K562 (cell line): ENCODE results near the gene TMEM63A. TPM values are rescaled to one million over a fixed set of nuclear protein-coding genes. Genes with fewer than 3 reads are reported as not detected.

Experiments
- ATAC-seq: fragments of 200-7000 bp; cut with Tn5 transposase; 3 replicates; pipeline ENCODE4 v1.9.1; 2020; ENCODE audit warnings: moderate library complexity
- BruUV-seq: library from RNA; stranded (reverse); fragments of 400-500 nt; replicated peaks from 2 replicates; lab custom pipeline; 2021; lab: Mats Ljungman, UMichigan
- CTCF ChIA-PET: fragments of 300-600 bp; formaldehyde crosslinking; extraction: SDS; loops from one replicate; lab custom pipeline; 2021; ENCODE audit warnings: low intra/inter-chr PET ratio; lab: Yijun Ruan, JAX
- POLR2A ChIA-PET: fragments of 300-600, 350-650 bp; sonication (Branson Sonifier 250); formaldehyde crosslinking; extraction: SDS; loops from one replicate; lab custom pipeline; 2021; ENCODE audit warnings: antibody characterized with exemption, inconsistent platforms; lab: Yijun Ruan, JAX
- DNase-seq, 4 experiments: peaks; one replicate each; pipeline versions ENCODE4 v3.0.0 to v3.0.0-alpha.2; 2011 to 2018; ENCODE audit warnings: low spot score in 3 of 4, mixed read lengths in 3 of 4; ENCODE audit errors: extremely low read depth in 1 of 4
- FAIRE-seq: peaks from 2 replicates; lab custom pipeline; 2011; peaks lifted over from hg19 to GRCh38; lab: Jason Lieb, UNC
- H2AFZ ChIP-seq: 2 replicates; pipeline ENCODE4 v1.6.0; 2011; ENCODE audit warnings: low read depth, low read length, control low read depth, inconsistent platforms
- H3K27ac ChIP-seq: fragments of 200-600 bp; 3 replicates; pipeline ENCODE4 v1.8.0; 2011; ENCODE audit warnings: low read depth, mild to moderate bottlenecking, control low read depth, inconsistent platforms, low read length, moderate library complexity, mixed read lengths; ENCODE audit errors: extremely low read depth
- H3K27me3 ChIP-seq, 2 experiments: fragments of 300-600 bp in 1 of 2; 2 replicates in 1 of 2; 3 replicates in 1 of 2; pipeline versions ENCODE4 v1.6.0 to v1.8.0; 2011; ENCODE audit warnings: inconsistent platforms in 2 of 2, low read length in 2 of 2, mild to moderate bottlenecking in 1 of 2, mixed read lengths in 1 of 2, moderate library complexity in 1 of 2; ENCODE audit not compliant: control insufficient read depth in 2 of 2, insufficient read depth in 2 of 2
- H3K36me3 ChIP-seq: fragments of 300-600 bp; 3 replicates; pipeline ENCODE4 v1.8.0; 2011; ENCODE audit warnings: mild to moderate bottlenecking, low read length, inconsistent platforms; ENCODE audit not compliant: control insufficient read depth, insufficient read depth
- H3K4me1 ChIP-seq, 2 experiments: fragments of 200-600 bp in 1 of 2; replicated peaks in 1 of 2; 2 replicates in 1 of 2; 3 replicates in 1 of 2; pipeline versions ENCODE4 v1.5.1 to v1.8.0; 2011; ENCODE audit warnings: inconsistent platforms in 2 of 2, low read length in 2 of 2, mild to moderate bottlenecking in 1 of 2, mixed read lengths in 1 of 2, moderate library complexity in 1 of 2; ENCODE audit not compliant: control insufficient read depth in 2 of 2, insufficient read depth in 2 of 2
- H3K4me2 ChIP-seq: 2 replicates; pipeline ENCODE4 v1.6.1; 2011; ENCODE audit warnings: low read length, control low read depth, inconsistent platforms, mixed read lengths; ENCODE audit not compliant: insufficient read depth
- H3K4me3 ChIP-seq: fragments of 200-600 bp; sonication (generic), shearing (Covaris generic); 2 replicates; pipeline ENCODE4 v1.5.1; 2016; ENCODE audit warnings: control low read depth, inconsistent platforms
- H3K79me2 ChIP-seq: fragments of 200-600 bp; 3 replicates; pipeline ENCODE4 v1.8.0; 2011; ENCODE audit warnings: low read length, inconsistent platforms; ENCODE audit not compliant: control insufficient read depth, insufficient read depth
- H3K9ac ChIP-seq, 2 experiments: 2 replicates each; pipeline versions ENCODE4 v1.6.0 to v1.6.1; 2011; ENCODE audit warnings: low read depth in 2 of 2, low read length in 2 of 2, control low read depth in 1 of 2, inconsistent platforms in 1 of 2, mild to moderate bottlenecking in 1 of 2, mixed read lengths in 1 of 2; ENCODE audit not compliant: insufficient read depth in 1 of 2
- H3K9me1 ChIP-seq: one replicate; pipeline ENCODE4 v1.6.0; 2011; ENCODE audit warnings: inconsistent platforms, mild to moderate bottlenecking, low read length, moderate library complexity; ENCODE audit not compliant: control insufficient read depth, insufficient read depth
- H3K9me3 ChIP-seq: replicated peaks from 2 replicates; pipeline ENCODE4 v1.5.1; 2011; ENCODE audit warnings: low read depth, low read length, inconsistent platforms; ENCODE audit not compliant: control insufficient read depth, insufficient read depth
- H4K20me1 ChIP-seq: replicated peaks from 2 replicates; pipeline ENCODE4 v1.6.1; 2011; ENCODE audit warnings: low read length, inconsistent platforms, mixed read lengths; ENCODE audit not compliant: control insufficient read depth, insufficient read depth
- CHCHD3 ChIP-seq: fragments of 250-450 bp; sonication (Bioruptor Pico); IDR thresholded peaks from 2 replicates; pipeline ENCODE4 v2.1.2; 2022; ENCODE audit warnings: mild to moderate bottlenecking
- E2F3 ChIP-seq: fragments of 250-450 bp; sonication (Bioruptor Pico); IDR thresholded peaks from 2 replicates; pipeline ENCODE4 v1.4.0; 2020; ENCODE audit warnings: mild to moderate bottlenecking
- FOXP4 ChIP-seq: sonication (generic); formaldehyde crosslinking; IDR thresholded peaks from 2 replicates; pipeline ENCODE4 v1.8.0; 2022; ENCODE audit warnings: mild to moderate bottlenecking, missing genetic modification reagents, borderline replicate concordance
- GATAD2B ChIP-seq: fragments of 450-650 bp; IDR thresholded peaks from 2 replicates; pipeline ENCODE4 v1.6.1; 2017; ENCODE audit warnings: mild to moderate bottlenecking, borderline replicate concordance
- NCOA6 ChIP-seq: fragments of 450-650 bp; IDR thresholded peaks from 2 replicates; pipeline ENCODE4 v1.6.1; 2017; ENCODE audit warnings: mild to moderate bottlenecking
- PHF21A ChIP-seq: fragments of 450-650 bp; IDR thresholded peaks from 2 replicates; pipeline ENCODE4 v1.6.1; 2017; ENCODE audit warnings: low read depth, borderline replicate concordance
- POLR2A ChIP-seq: fragments of 450-650 bp; conservative IDR thresholded peaks from 2 replicates; pipeline ENCODE4 v1.6.1; 2016
- RBM39 ChIP-seq: fragments of 200-400 bp; formaldehyde crosslinking; optimal IDR thresholded peaks from 2 replicates; pipeline ENCODE3; 2018; ENCODE audit warnings: low read depth, low read length
- SAFB2 ChIP-seq: fragments of 200-400 bp; formaldehyde crosslinking; IDR thresholded peaks from 2 replicates; pipeline ENCODE4 v1.6.1; 2018; ENCODE audit warnings: borderline replicate concordance, low read length, low read depth, moderate library complexity; ENCODE audit not compliant: severe bottlenecking
- ZNF57 ChIP-seq: fragments of 450-650 bp; formaldehyde crosslinking; IDR thresholded peaks from 2 replicates; pipeline ENCODE4 v1.4.0; 2020; ENCODE audit warnings: mild to moderate bottlenecking, moderate library complexity
- WGBS: fragments of 100-300 bp; shearing (Covaris generic); methylation state at CpG from one replicate; pipeline ENCODE4 v1.1.6; 2016; ENCODE audit warnings: low coverage, mixed read lengths; ENCODE audit not compliant: insufficient coverage; ENCODE audit errors: missing lambda C conversion rate; 5-methylcytosine and 5-hydroxymethylcytosine counted together
- in situ Hi-C: fragments of 300-500 bp; cut with MboI; formaldehyde crosslinking; loops from 4 replicates; pipeline ENCODE4 v1.15.0; 2018; ENCODE audit warnings: inconsistent platforms, mixed read lengths
- intact Hi-C: fragments of 100-400 bp; cut with micrococcal nuclease; formaldehyde crosslinking; loops from 2 replicates; pipeline ENCODE4 v1.14.2; 2022
- polyA plus RNA-seq, 8 experiments: library from polyadenylated mRNA; depleted of rRNA in 4 of 8; stranded (reverse) in 5 of 8; unstranded in 3 of 8; fragments of >200 nt; fragmentation: Nextera tagmentation in 2 of 8; fragmentation: Illumina TruSeq in 1 of 8; extraction: Ambion mirVana in 2 of 8; extraction: Trizol in 1 of 8; gene quantifications; 2 replicates each; pipeline versions ENCODE4 v1.2.1 to v1.2.3, GENCODE V29; 2011 to 2014; ENCODE audit warnings: inconsistent platforms in 1 of 8, missing spikeins in 1 of 8
- total RNA-seq, 7 experiments: library from RNA; depleted of rRNA in 6 of 7; stranded (reverse); fragments of >200 nt in 6 of 7; fragmentation: Illumina TruSeq in 2 of 7; extraction: Trizol in 2 of 7; gene quantifications; 2 replicates each; pipeline versions ENCODE4 v1.2.1 to v1.2.3, GENCODE V29; 2011 to 2021; ENCODE audit warnings: low replicate concordance in 1 of 7

Gene TMEM63A
- total and polyA plus RNA-seq, 9 of the 15 experiments (the other 6 are each of a cell fraction or from before 2014, with no cell fraction given) = 2.0 to 54.6 (median 17.5) TPM

- intact Hi-C loops = no loop called here
- H2AFZ ChIP-seq = peak overlapping the region; percentile 80
- TF ChIP-seq FOXP4 (CRISPR knock-in tag) (no peak), GATAD2B (no peak), NCOA6 (no peak), CHCHD3 (CRISPR knock-in tag) (no peak), PHF21A (no peak), E2F3 (CRISPR knock-in tag) (no peak), RBM39 (no peak), POLR2A (no peak), ZNF57 (CRISPR knock-in tag) (no peak), SAFB2 (no peak)
- TF ChIP-seq, all 486 proteins: peak for 0
- H3K27me3 ChIP-seq = no peaks in the 10 kb centered on the region
- H3K27ac ChIP-seq = peak overlapping the region; percentile 62; the same call in 1 of the 3 replicates
- H3K9me1 ChIP-seq = no peaks in the 10 kb centered on the region
- no peaks in the 10 kb centered on the region for H3K9me3 ChIP-seq
- ATAC-seq (no peak), DNase-seq (no peak), FAIRE-seq (no peak)
- no peak overlapping the region for H3K4me3 ChIP-seq
- BruUV-seq = no TSS peak
- ChIA-PET POLR2A (interaction anchor here (0.6 to 1.1 kb wide), 4 partner anchors 12 to 1425 kb away, joined by 3 to 6 read pairs (median 3); no protein-coding TSS in a partner anchor), CTCF (no interaction called here)
- peaks cover 47 to 50% of the 10 kb centered on the region in 2 experiments for H3K4me1 ChIP-seq
- peak overlapping the region in 1 of 2 experiments; percentile 32; a peak in 2 of 4 replicates for H3K9ac ChIP-seq
- H3K36me3 ChIP-seq = no peaks in the 10 kb centered on the region
- no peaks in the 10 kb centered on the region for H3K79me2 ChIP-seq
- WGBS = 89% methylated on average over 2 of the region's 2 CpGs
- no peaks in the 10 kb centered on the region for H4K20me1 ChIP-seq
- in situ Hi-C loops = no loop called here
- H3K4me2 ChIP-seq = peak overlapping the region; percentile 67; the same call in 1 of the 2 replicates
Observed at GRCh38 chr1:225930566-225930965, 48.4 kb upstream of the TMEM63A start.
